DMS79 (cell line): ENCODE data around the gene MS4A18.

Source experiments
- DNase-seq: peaks from one replicate; lab custom pipeline; 2025; lab: John Stamatoyannopoulos, UW

The MS4A18 gene

DNA sequence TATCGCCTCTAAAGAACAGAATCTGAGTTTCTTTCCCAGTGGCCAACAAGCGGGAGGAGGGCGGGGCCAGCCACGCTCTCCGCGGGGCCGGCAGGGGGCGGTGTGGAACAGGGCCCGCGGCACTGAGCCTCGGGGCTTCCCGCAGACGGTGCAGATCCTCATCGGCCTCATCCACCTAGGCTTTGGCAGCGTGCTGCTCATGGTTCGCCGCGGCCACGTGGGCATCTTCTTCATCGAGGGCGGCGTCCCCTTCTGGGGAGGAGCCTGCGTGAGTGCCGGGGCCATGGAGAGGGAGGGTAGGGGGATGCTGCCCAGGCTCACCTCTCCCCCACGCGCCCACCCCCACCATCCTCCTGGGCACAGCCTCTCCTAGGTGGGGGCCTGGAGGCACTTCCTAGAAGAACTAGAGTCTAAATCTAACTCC lies 42.9 kb downstream of the MS4A18 start:
- DNase-seq = no peak

DNA sequence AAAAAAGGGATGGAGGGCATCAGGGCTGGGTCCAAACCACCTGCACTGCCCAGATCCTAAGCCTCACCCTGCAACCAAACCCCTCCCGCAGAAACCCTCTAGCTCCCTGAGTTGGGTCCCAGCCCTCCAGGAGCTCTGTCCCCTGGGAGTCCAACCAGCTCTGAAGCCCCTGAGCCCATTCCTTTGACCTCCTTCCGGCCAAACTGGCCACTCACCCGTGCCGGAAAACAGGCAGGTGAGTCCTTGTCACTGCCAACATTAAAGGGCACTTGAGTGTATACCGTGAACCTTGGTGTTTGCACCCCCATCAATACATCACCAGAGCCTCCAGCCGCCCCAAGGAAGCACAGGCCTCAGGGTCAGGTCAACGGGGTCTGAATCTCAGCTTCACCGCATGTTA lies 43.7 kb downstream of the MS4A18 start:
- DNase-seq = no peak

GRCh38 chr11:60769273-60769672 lies 44.8 kb downstream of the MS4A18 start:
- DNase-seq = no peak

DNA sequence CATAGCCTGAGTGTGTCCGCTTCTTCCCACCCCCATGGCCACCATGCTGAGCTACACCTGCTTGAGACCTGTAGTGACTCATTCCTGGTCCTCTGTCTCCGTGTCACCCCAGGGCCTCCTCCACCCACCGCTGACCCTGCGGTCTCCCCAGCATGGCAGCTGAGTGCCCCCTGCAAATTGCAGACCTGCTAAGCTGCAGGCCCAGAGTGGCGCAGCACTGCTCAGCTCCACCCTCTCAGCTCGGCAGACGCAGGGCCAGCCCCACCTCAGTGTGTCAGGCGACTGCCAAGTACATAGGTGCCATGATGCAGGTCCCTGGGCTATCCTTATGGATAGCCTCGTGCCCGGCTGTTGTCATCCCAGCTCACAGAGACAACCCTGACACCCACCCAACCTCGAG lies 45.3 kb downstream of the MS4A18 start:
- DNase-seq = no peak

GRCh38 chr11:60771146-60771545 lies 46.6 kb downstream of the MS4A18 start:
- no peak for DNase-seq

DNA sequence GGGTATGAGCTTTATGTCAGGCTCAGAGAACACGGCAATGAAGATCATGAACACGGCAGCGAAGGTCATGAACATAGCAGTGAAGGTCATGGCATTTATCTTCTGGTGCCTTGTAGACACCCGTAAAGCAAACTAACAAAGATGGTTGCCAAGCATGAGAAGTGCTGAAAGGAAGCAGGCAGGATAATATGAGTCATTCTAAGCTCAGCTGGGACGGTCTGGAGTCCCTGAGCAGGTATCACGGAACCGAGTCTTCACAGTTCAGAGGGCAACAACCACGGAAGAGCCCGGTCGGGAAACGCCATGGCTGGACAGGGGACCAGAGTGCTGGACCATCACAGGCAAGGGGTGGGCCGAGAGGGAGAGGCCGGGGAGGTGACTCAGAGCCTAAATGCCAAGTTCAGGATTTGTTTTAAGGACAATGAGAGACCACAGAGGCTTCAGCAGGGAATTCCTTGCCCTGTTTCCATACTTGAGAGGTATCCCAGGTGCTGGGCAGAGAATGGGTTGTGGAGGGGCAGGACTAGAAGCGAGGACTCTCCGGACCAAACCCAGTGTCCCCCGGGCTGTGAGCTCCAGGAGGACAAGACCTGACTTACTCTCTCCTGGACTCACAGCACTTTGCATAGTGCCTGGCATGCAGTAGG lies 47.5 kb downstream of the MS4A18 start:
- no peak for DNase-seq

GRCh38 chr11:60772666-60773065 lies 48.1 kb downstream of the MS4A18 start:
- DNase-seq = no peak

DNA sequence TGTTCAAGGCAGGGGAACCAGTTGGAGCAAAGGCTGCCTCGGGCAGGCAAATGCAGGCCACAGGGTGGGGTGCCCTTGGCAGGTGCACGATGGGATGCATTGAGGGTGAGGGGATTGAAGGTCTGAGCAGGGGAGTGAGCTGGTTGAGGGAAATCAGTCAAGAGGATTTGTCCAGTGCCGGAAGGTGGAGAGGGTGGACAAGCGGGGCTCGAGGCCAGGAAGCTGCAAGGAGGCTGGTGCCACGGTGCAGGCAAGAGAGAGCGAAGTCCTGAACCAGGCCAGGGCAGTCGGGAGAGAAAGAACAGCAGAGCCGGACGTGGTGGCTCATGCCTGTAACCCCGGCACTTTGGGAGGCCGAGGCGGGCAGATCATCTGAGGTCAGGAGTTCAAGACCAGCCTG lies 50.2 kb downstream of the MS4A18 start:
- no peak for DNase-seq

- peak; percentile 75 for DNase-seq
Measured at GRCh38 chr11:60775420-60775961, 51.0 kb downstream of the MS4A18 start.

DNA sequence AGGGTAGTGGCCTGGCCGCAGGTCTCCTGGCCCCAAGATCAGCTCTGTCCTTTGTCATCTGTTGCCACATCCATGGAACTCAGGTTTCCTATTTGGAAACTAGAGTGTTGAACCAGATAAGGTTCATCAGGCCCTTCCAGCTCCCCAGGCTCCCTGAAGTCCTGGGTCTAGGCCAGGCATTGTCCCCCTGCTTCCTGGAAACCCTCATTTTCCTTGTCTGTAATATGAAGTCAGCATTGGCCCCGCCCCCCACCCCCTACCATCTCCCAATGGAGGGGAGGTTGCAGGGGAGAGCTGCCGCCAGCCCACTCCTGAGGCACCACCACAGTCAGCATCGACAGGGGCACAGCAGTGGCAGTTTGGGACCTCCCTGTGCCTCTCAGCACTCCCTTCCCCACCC lies 51.6 kb downstream of the MS4A18 start:
- no peak for DNase-seq

DNA sequence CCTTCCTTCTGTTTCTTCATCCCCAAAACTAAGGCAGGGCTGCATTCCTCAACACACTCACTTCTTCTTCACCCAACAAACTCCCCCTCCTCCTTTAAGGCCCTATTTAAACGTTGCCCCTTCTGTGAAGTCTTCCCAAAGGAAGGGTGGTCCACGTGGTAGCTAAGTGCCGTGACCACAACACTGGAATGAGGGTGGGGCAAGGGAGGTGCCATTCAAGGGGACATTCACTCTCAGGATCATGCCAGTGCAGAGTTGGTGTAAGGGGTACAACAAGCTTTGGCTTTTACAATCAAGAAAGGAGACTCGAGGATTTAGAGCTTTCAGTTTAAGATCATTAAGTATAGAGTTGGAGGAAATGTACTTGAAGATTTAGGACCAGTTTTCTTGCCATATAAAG lies 52.6 kb downstream of the MS4A18 start:
- DNase-seq = no peak

DNA sequence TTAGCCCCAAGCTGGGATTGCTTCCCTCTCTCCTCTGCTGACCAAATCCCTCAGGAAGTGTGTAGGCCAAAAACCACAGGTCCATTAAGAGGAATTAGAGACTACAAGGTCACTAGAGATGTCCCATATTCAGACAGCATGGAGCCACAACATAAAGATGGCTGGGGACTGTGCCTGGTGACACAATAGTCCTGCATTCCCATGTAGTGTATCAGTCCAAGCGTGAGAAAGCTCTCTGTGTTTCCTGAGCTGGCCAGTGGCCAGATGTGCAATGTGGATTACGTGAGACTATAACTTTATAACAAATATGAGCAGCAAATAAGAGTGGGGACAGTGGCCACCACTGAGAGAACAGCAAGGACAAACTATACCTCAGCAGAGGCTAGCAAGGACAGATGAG lies 53.1 kb downstream of the MS4A18 start:
- no peak for DNase-seq

DNA sequence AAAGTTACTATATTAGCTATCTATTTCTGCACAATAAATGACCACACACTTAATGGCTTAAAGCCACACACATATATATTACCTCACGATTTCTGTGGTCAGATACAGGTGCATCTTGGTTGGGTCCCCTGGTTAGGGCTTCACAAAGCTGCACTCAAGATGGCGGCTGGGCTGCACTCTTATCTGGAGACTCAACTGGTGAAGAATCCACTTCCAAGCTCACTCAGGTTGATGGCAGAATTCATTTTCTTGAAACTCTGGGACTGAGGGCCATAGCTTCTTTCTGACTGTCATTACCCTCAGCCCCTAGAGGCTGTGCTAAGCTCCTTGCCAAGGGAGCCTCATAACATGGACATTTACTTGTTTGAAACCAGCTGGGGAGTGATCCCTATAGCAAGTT lies 55.5 kb downstream of the MS4A18 start:
- no peak for DNase-seq

DNA sequence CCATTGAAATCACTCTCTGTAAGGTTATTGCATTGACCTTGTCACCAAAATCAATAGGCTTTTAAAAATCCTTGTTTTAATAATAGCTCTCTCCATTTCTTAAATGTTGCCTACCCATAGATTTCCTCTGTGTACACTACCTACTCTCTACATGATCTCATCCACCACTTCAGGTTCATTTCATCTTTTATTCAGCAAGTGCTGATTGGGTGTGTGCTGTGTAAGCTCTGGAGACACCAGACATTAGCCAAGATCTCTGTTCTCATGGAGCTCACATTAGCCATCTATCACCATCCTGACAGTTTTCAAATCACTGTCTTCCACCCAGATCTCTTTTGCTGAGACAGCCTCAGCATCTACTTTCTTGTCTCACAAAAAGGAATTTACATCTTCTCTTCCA lies 56.3 kb downstream of the MS4A18 start:
- no peak for DNase-seq

DNA sequence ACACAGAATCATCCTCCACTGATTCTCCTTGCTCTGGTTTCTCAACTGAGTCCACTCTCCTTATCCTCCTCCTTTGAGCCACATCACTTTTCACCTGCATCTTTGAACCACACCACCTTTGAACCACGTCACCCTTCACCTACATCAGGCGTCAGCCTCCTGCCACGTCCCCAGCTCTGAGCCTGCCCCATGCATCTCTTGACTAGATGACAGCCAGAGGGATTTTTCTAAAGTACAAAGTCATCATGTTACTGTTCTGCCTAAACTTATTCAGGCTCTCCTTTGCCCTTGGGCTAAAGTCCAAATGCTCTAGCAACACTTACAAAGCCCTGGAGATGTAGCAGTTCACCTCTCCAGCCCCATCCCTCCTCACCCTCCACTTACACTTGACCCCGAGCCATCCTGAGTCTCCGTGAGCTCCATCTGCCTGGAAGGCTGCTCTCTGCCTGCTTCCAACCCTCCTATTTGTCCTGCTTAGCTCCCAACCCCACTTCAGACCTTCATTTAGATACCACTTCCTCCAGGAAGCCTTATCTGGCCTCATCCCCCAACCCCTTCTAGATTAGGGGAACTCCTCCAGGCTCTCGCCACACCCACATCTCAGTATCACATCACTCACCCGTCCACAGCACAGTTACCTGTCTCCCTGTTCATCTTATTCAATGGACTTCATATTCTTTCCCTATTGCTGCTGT lies 56.9 kb downstream of the MS4A18 start:
- DNase-seq = no peak

GRCh38 chr11:60781981-60782316 lies 57.4 kb downstream of the MS4A18 start:
- DNase-seq = no peak

DNA sequence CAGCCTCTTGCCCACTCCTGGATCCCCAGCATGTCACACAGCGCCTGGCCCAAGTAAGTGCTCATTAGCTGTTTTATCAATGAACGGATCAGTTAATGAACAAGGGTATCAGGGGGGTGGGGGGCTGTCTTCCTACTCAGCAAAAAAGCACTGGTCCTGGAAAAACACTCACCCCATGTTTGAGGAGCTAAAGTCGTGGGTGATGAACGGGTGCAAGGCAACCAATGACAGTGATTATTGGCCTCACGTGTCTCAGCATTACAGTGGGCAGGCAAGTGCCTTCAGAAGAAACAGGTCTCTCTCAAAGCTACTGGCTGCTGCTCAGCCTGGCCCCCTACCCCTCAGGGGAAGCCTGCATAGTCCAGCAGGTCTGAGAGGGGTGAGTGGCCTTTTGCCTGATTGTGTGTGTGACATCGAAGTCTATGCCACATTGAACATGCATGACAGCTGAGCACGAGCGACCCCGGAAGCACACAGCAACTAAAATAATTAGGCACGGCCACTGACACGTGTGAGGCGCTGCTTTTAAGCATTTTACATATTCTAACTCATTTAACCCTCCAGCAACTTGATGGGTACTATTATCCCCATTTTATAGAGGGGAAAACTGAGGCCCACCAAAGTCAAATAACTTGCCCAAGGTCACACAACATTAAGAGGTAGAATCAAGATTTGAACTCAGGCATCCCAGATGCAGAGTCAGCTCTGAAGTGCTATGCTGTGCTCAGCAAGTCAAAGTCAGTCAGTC lies 58.0 kb downstream of the MS4A18 start:
- no peak for DNase-seq

GRCh38 chr11:60783141-60783484 lies 58.6 kb downstream of the MS4A18 start:
- DNase-seq = no peak

DNA sequence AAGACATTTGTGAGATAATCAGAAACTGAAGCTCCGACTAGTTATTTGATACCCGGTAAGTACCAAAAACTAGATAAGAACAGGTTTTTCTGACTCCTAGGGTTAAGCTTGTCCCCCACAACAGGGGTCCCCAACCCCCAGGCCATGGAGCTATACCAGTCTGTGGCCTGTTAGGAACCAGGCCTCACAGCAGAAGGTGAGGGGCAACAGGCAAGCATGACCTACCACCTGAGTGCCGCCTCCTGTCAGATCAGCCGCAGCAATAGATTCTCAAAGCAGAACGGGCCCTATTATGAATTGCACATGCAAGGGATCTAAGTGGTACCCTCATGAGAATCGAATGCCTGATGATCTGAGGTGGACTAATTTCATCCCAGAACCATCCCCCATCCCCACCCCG lies 59.4 kb downstream of the MS4A18 start:
- no peak for DNase-seq

- DNase-seq = no peak
Measured at GRCh38 chr11:60785136-60785535, 60.6 kb downstream of the MS4A18 start, which contains the start of gene MS4A10. Gene MS4A10, plus strand, starts transcription at chr11:60785333. Its CDS starts 5,003 bp downstream, at chr11:60790336.

GRCh38 chr11:60785806-60786361 lies 61.4 kb downstream of the MS4A18 start:
- no peak for DNase-seq

- no peak for DNase-seq
Measured at GRCh38 chr11:60786811-60787567, 62.5 kb downstream of the MS4A18 start.
